AG08395 (cell line): ENCODE measurements around the gene SEPTIN1.
"Not testable (repeated sequence)": the region's sequence is repeated elsewhere in the genome, so short reads cannot be mapped to it uniquely, and the experiment has no call there.

Experiments
- DNase-seq: peaks from one replicate; pipeline ENCODE4 v3.0.0; 2012; ENCODE audit warnings: mixed read lengths, low spot score

Gene SEPTIN1

DNA sequence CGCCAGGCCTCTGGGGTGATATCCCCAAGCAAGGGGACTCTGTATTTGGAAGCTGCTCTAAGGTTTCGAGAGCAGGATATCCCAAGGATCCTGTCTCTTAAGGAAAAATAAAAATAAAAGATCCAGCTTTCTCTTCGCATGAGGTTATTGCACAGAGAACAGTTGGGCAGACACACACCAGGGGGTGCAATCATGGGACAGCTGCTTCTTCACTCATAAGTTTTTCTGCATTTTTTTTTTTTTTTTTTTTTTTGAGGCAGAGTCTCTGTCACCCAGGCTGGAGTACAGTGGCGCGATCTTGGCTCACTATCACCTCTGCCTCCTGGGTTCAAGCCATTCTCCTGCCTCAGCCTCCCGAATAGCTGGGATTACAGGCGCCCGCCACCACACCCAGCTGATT lies 40.4 kb downstream of the SEPTIN1 start:
- not testable (repeated sequence) for DNase-seq

DNA sequence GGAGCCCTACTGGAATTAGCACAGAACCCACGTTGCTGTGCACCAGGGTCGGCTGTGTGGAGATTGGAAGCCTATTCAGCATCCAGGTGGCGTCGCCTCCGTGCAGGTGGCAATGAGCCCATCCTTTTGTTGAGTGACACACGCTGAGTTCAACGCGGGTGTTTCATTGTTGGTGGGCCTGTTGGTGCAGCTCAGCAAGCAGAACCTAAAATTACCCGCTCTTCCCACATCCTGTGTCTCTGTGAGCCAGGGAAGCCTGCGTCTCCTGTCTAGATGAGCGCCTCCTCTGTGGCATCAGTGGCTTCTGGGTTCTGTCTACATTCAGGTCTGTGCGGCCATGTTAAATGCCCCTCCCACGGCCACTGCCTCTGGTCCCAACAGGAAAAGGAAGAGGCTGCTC lies 41.7 kb downstream of the SEPTIN1 start:
- DNase-seq = no peak

DNA sequence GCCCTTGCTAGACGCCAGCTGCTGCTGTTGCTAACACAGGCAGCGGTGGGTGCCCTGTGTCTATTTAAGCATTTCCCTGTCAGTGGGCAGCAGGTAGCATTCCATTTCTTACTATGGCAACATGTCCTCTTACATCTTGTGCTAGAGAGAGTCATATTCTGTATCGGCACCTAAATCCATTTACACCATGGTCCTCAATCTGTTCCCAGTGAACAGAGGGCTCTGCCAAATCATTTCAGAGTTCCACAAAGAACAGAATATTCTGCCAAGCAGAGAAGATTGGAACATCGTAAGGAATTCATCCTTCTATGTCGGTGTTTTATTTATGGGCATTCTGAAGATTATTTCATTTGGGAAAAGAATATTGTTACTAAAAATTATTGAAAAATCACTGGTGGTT lies 43.6 kb downstream of the SEPTIN1 start:
- not testable (repeated sequence) for DNase-seq

DNA sequence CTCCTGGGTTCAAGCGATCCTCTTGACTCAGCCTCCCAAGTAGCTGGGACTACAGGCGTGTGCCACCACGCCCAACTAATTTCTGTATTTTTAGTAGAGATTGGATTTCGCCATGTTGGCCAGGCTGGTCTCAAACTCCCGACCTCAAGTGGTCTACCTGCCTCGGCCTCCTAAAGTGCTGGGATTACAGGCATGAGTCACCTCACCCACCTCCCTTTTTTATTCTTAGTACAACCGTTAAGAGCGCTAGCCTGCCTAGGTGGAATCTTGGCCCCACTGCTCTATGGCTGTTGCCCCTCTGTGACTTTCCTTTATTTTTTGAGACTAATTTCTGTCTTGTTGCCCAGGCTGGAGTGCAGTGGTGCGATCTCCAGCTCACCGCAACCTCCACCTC lies 44.4 kb downstream of the SEPTIN1 start:
- DNase-seq = not testable (repeated sequence)

DNA sequence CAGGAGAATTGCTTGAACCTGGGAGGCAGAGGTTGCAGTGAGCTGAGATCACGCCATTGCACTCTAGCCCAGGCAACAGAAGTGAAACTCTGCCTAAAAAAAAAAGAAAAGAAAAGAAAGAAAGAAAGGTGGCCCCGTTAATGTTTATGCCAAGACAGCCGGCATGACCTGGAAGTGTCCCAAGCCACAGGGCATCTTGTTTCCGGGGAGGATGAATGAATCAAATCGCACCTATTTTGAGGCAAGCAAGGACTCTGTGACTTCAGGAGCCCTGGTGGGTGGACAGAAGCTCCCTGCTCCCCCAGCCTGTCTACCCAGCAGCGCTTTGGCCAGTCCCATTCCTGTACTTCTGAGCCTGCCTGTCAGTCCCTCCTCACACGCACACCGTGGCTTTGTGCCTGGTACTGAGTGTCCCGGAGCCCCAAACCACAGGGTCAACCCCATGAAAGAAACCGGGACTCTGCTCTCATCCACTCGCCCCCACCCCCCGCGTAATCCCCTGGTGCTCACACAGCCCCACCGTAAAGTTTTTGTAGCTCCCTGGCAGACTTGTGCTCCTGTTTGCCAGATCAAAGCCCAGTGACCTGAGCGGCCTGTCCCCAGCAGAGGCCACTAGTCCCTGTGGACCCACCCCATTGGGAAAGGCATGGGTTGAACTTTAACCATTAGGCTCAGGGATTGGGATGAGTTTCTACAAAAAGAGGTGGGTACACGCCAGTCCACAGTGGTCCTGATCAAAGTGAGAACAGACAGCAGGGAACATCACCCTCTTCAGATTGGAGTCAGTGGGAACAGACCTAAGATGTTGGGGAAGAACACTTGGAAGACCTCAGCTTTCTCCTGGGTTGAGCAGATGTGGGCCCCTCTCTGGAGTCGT lies 46.5 kb downstream of the SEPTIN1 start:
- no peak for DNase-seq

DNA sequence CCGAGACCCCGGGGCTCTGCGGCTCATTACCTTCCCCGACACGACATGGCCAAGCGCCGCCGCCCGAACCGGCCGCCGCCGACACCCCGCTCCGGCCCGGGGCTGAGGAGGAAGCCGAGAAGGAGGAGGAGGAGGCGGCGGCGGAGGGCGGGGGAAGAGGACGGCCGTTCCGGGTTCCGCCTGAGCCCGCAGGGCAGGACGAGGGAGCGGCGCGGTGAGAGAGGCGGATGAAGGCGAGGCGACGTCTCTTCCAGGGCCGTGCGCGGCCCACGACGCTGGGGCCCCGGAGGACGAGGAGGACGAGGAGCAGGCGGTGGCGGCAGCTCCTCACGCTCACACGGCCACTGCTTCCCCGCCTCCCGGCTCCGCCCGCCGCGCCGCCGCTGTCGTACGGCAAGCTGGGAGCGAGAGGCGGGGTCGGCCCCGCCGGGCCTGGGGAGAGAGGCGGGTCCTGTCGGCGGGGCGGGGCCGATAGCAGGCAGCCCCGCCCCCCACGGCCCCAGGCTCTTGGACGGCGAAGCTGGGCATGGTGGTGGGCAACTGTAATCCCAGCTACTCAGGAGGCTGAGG lies 47.2 kb downstream of the SEPTIN1 start:
- peak; percentile 61 for DNase-seq

DNA sequence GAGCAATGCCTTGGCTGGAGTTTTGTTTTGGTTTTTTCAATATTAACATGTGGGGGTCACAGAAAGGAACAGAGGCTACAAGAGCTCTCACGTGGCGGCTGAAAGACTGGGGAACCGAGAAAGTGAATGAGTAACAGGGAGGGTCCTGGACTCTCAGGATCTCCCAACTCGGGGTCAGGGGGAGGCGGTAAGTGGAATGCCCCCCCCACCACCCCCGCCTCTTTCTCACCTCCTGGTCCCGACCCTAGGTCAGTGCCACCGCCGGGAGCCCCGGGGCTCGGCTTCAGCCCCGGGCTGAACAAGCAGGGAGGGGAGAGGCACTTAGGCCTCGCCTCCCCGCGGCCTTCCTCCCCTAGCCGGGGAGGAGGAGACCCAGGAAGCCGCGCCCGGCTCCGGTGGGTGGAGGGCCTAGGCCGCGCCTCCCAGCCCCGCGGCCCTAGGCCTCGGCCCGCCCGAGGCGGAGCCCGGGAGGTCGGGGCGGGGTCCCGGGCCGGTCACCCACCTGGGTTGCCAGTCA lies 47.8 kb downstream of the SEPTIN1 start:
- peak; percentile 37 for DNase-seq
